HK-2 (cell line): ENCODE measurements around the gene MAP3K21.

Experiments
- DNase-seq: peaks from one replicate; pipeline ENCODE4 v3.0.0-alpha.2; 2018; ENCODE audit not compliant: unreplicated experiment

Gene MAP3K21

GRCh38 chr1:233359431-233359830, 31.9 kb downstream of the MAP3K21 start:
- DNase-seq = peak; percentile 82

GRCh38 chr1:233359905-233360304, 32.4 kb downstream of the MAP3K21 start:
- DNase-seq = no peak

- DNase-seq = no peak
Observed at GRCh38 chr1:233360525-233361102, 33.1 kb downstream of the MAP3K21 start.

- DNase-seq = no peak
Observed at GRCh38 chr1:233361876-233362275, 34.4 kb downstream of the MAP3K21 start.

- no peak for DNase-seq
Observed at GRCh38 chr1:233362743-233363142, 35.2 kb downstream of the MAP3K21 start.

- DNase-seq = no peak
Observed at GRCh38 chr1:233364026-233364425, 36.5 kb downstream of the MAP3K21 start.

- DNase-seq = no peak
Observed at GRCh38 chr1:233364695-233365539, 37.4 kb downstream of the MAP3K21 start.

GRCh38 chr1:233366575-233366974, 39.1 kb downstream of the MAP3K21 start:
- DNase-seq = no peak

- no peak for DNase-seq
Observed at GRCh38 chr1:233367057-233367803, 39.7 kb downstream of the MAP3K21 start.

GRCh38 chr1:233368106-233368788, 40.7 kb downstream of the MAP3K21 start:
- DNase-seq = no peak

- DNase-seq = no peak
Observed at GRCh38 chr1:233368789-233369130, 41.2 kb downstream of the MAP3K21 start.

- no peak for DNase-seq
Observed at GRCh38 chr1:233372218-233373120, 44.9 kb downstream of the MAP3K21 start.

- DNase-seq = no peak
Observed at GRCh38 chr1:233373226-233373625, 45.7 kb downstream of the MAP3K21 start.

- no peak for DNase-seq
Observed at GRCh38 chr1:233375653-233376052, 48.1 kb downstream of the MAP3K21 start.

- no peak for DNase-seq
Observed at GRCh38 chr1:233376382-233377110, 49.0 kb downstream of the MAP3K21 start.

GRCh38 chr1:233379869-233380438, 52.4 kb downstream of the MAP3K21 start:
- no peak for DNase-seq

GRCh38 chr1:233381806-233382205, 54.3 kb downstream of the MAP3K21 start:
- DNase-seq = no peak

GRCh38 chr1:233383984-233384383, 56.5 kb downstream of the MAP3K21 start:
- DNase-seq = no peak

GRCh38 chr1:233386336-233386735, 58.8 kb downstream of the MAP3K21 start:
- DNase-seq = no peak

GRCh38 chr1:233387585-233387984, 60.1 kb downstream of the MAP3K21 start:
- no peak for DNase-seq
